ENCODE data around the gene MTURN. TPM values are rescaled to one million over a fixed set of nuclear protein-coding genes. Genes with fewer than 3 reads are reported as not detected.

The MTURN gene
- total RNA-seq, 2 experiments from 2014 or later, result 2.3 to 2.7 TPM

DNA sequence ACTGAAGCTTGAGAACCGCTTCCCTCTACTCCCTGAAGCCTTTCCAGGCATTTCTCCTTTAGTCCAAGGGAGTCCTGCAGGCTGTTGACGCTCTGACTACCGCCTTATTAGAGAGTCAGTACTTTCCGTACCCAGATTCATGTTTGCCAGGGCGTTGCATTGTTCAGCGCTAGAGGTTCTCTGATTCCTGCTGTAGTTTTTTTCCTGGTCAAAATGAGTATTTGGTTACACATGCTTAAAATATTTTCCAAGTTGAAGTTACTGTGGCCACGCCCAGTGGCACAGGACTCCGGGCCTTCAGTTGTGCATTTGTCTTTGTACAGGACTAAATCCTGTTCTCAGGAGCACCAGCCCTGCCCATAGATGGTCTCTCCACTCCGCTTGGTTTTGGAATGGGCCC, 7.9 kb downstream of the MTURN start:
- no peak overlapping the region for H3K27ac Mint-ChIP-seq
- no peaks in the 10 kb centered on the region for H3K9me3 Mint-ChIP-seq
- no peaks in the 10 kb centered on the region for H3K4me1 Mint-ChIP-seq
- ChIA-PET POLR2A (no interaction called here), CTCF (no interaction called here)
- no peaks in the 10 kb centered on the region for H3K27me3 Mint-ChIP-seq
- H3K4me3 Mint-ChIP-seq, result no peak overlapping the region
- no peaks in the 10 kb centered on the region for H3K36me3 Mint-ChIP-seq (ENCODE audit: low read depth)
- DNase-seq, result no peak

- Mint-ChIP-seq H3K27ac (no peak overlapping the region), H3K27me3 (no peaks in the 10 kb centered on the region), H3K4me1 (peaks cover under 1% of the 10 kb centered on the region), H3K36me3 (ENCODE audit: low read depth) (no peaks in the 10 kb centered on the region), H3K4me3 (no peak overlapping the region), H3K9me3 (no peaks in the 10 kb centered on the region)
- no peak for DNase-seq
- CTCF ChIA-PET, result interaction anchor here (0.9 kb wide), 1 partner anchor 20 kb away, joined by 3 read pairs; no protein-coding TSS in a partner anchor
- POLR2A ChIA-PET, result no interaction called here
These were observed 9.0 kb downstream of the MTURN start for GRCh38 chr7:30143748-30144251.

- peaks cover 8% of the 10 kb centered on the region for H3K4me1 Mint-ChIP-seq
- H3K9me3 Mint-ChIP-seq, result no peaks in the 10 kb centered on the region
- POLR2A ChIA-PET, result no interaction called here
- no peak overlapping the region for H3K4me3 Mint-ChIP-seq
- DNase-seq, result no peak
- H3K27ac Mint-ChIP-seq, result no peak overlapping the region
- CTCF ChIA-PET, result interaction anchor here (0.9 kb wide), 1 partner anchor 19 kb away, joined by 3 read pairs; no protein-coding TSS in a partner anchor
- no peaks in the 10 kb centered on the region for H3K36me3 Mint-ChIP-seq (ENCODE audit: low read depth)
- H3K27me3 Mint-ChIP-seq, result no peaks in the 10 kb centered on the region
These were observed 10.0 kb downstream of the MTURN start for GRCh38 chr7:30144657-30145306.

- no peak overlapping the region for H3K4me3 Mint-ChIP-seq
- peaks cover 8% of the 10 kb centered on the region for H3K4me1 Mint-ChIP-seq
- no peaks in the 10 kb centered on the region for H3K9me3 Mint-ChIP-seq
- H3K36me3 Mint-ChIP-seq (ENCODE audit: low read depth), result no peaks in the 10 kb centered on the region
- no peaks in the 10 kb centered on the region for H3K27me3 Mint-ChIP-seq
- ChIA-PET CTCF (no interaction called here), POLR2A (no interaction called here)
- no peak for DNase-seq
- H3K27ac Mint-ChIP-seq, result no peak overlapping the region
These were observed 10.7 kb downstream of the MTURN start for GRCh38 chr7:30145426-30145970.

DNA sequence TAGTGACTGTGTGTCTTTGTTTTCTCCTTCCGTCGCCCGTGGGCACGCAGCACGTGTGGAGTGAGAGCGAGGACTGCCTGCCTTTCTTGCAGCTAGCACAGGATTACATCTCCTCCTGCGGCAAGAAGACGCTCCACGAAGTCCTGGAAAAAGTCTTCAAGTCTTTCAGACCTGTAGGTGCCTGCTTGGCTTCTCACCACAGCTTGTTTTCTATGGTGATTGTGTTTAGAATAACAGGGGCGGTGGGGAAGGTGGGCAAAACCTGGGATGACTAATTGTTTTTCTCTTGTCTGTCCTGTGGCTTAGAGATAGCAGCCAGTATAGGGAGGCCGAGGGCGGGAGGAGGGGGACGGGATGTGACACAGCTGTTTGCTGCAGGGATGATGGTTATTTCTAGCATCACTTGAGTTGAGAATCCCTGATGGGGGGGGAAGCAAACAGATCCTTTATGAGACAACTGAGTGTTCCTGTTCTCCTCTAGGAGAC, 11.4 kb downstream of the MTURN start:
- Mint-ChIP-seq H3K4me1 (peaks cover 8% of the 10 kb centered on the region), H3K4me3 (no peak overlapping the region), H3K27ac (no peak overlapping the region), H3K27me3 (no peaks in the 10 kb centered on the region), H3K36me3 (ENCODE audit: low read depth) (no peaks in the 10 kb centered on the region), H3K9me3 (no peaks in the 10 kb centered on the region)
- POLR2A ChIA-PET, result no interaction called here
- DNase-seq, result no peak
- CTCF ChIA-PET, result no interaction called here

DNA sequence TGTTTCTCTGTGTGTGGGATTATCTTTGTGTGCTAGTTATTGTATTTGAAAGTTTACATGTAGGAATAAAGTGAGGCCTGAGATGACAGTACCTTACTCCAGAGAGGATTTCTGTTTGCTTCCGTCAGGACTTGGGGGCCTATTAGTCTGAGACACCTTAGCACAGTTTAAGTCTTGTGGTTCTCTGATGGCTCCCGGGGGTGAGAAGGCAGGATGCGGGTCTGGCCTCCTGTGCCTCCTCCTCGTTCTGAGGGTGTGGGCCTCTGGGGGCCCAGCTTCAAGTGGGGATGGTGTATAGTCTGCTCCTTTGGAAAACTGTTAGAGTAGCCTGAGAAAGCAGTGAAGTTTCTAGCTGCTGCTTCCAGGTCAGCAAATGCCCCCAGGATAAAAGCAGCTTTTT, 12.4 kb downstream of the MTURN start:
- peaks cover 8% of the 10 kb centered on the region for H3K4me1 Mint-ChIP-seq
- ChIA-PET CTCF (interaction anchor here (1.2 kb wide), 1 partner anchor 13 kb away, joined by 4 read pairs; the partner anchor contains the start of gene MTURN), POLR2A (no interaction called here)
- H3K36me3 Mint-ChIP-seq (ENCODE audit: low read depth), result no peaks in the 10 kb centered on the region
- no peak for DNase-seq
- H3K4me3 Mint-ChIP-seq, result no peak overlapping the region
- H3K27me3 Mint-ChIP-seq, result no peaks in the 10 kb centered on the region
- H3K27ac Mint-ChIP-seq, result no peak overlapping the region
- no peaks in the 10 kb centered on the region for H3K9me3 Mint-ChIP-seq

GRCh38 chr7:30147785-30148184, 13.0 kb downstream of the MTURN start:
- Mint-ChIP-seq H3K27ac (no peak overlapping the region), H3K36me3 (ENCODE audit: low read depth) (no peaks in the 10 kb centered on the region), H3K4me3 (no peak overlapping the region), H3K4me1 (peaks cover 8% of the 10 kb centered on the region), H3K27me3 (no peaks in the 10 kb centered on the region), H3K9me3 (no peaks in the 10 kb centered on the region)
- ChIA-PET CTCF (interaction anchor here (1.2 kb wide), 1 partner anchor 13 kb away, joined by 4 read pairs; the partner anchor contains the start of gene MTURN), POLR2A (no interaction called here)
- no peak for DNase-seq

DNA sequence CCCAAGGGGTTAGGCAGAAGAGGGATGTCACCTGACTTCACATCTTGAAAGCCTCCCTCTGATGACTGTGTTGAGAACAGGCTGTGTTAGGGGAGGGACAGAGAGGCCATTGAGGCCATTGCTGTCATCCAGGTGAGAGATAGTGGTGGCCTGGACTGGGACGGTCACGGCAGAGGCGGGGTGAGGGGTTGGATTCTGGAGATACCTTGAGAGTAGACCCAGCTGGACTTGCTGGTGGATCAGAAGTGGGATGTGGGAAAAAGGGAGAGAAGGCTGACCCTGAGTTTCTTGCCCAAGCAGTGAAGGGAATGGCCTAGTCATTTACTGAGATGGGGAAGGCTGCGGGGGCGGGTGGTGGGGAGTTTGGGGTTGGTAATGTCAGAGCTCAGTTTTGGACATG, 13.6 kb downstream of the MTURN start:
- Mint-ChIP-seq H3K9me3 (no peaks in the 10 kb centered on the region), H3K4me3 (no peak overlapping the region), H3K27ac (no peak overlapping the region), H3K27me3 (no peaks in the 10 kb centered on the region), H3K4me1 (peaks cover 8% of the 10 kb centered on the region), H3K36me3 (ENCODE audit: low read depth) (no peaks in the 10 kb centered on the region)
- ChIA-PET CTCF (no interaction called here), POLR2A (interaction anchor here (0.9 kb wide), 1 partner anchor 14 kb away, joined by 3 read pairs; the partner anchor contains the start of gene MTURN)
- no peak for DNase-seq

- peaks cover 8% of the 10 kb centered on the region for H3K4me1 Mint-ChIP-seq
- CTCF ChIA-PET, result no interaction called here
- DNase-seq, result peak; percentile 25
- POLR2A ChIA-PET, result interaction anchor here (0.9 kb wide), 1 partner anchor 14 kb away, joined by 3 read pairs; the partner anchor contains the start of gene MTURN
- H3K9me3 Mint-ChIP-seq, result no peaks in the 10 kb centered on the region
- no peaks in the 10 kb centered on the region for H3K36me3 Mint-ChIP-seq (ENCODE audit: low read depth)
- H3K27ac Mint-ChIP-seq, result no peak overlapping the region
- H3K4me3 Mint-ChIP-seq, result no peak overlapping the region
- H3K27me3 Mint-ChIP-seq, result no peaks in the 10 kb centered on the region
These were observed 14.2 kb downstream of the MTURN start for GRCh38 chr7:30148951-30149459.

- Mint-ChIP-seq H3K27ac (no peak overlapping the region), H3K9me3 (no peaks in the 10 kb centered on the region), H3K36me3 (ENCODE audit: low read depth) (no peaks in the 10 kb centered on the region), H3K4me3 (no peak overlapping the region), H3K27me3 (no peaks in the 10 kb centered on the region), H3K4me1 (peaks cover 8% of the 10 kb centered on the region)
- ChIA-PET POLR2A (no interaction called here), CTCF (no interaction called here)
- no peak for DNase-seq
These were observed 15.0 kb downstream of the MTURN start for GRCh38 chr7:30149640-30150272.

- CTCF ChIA-PET, result no interaction called here
- Mint-ChIP-seq H3K36me3 (ENCODE audit: low read depth) (no peaks in the 10 kb centered on the region), H3K27me3 (no peaks in the 10 kb centered on the region), H3K4me1 (peaks cover 8% of the 10 kb centered on the region), H3K9me3 (no peaks in the 10 kb centered on the region), H3K27ac (no peak overlapping the region), H3K4me3 (no peak overlapping the region)
- POLR2A ChIA-PET, result no interaction called here
- no peak for DNase-seq
These were observed 15.9 kb downstream of the MTURN start for GRCh38 chr7:30150711-30151110.

GRCh38 chr7:30154111-30154587, 19.4 kb downstream of the MTURN start:
- POLR2A ChIA-PET, result no interaction called here
- no peaks in the 10 kb centered on the region for H3K9me3 Mint-ChIP-seq

DNA sequence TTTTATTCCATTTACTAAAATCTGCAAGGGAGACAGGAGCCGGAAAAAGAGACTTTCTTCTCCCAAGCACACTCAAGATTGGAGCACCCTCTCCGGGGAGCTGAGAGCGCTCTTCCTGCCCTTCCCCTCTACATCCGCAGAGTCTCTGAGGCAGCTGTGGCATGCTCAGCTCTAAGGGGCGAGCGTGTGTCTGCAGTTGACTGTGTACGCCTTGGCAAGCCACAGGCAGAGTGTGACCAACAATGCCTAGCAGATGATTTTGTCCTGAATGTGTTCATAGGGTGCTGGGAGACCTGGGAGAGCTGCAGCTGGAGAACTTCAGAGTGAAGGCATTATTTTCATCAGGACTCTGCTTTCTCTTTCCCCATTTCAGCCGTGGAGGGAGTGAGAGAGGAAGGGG, 20.7 kb downstream of the MTURN start:
- ChIA-PET POLR2A (interaction anchor here (1.1 kb wide), 1 partner anchor 21 kb away, joined by 4 read pairs; the partner anchor contains the start of gene MTURN), CTCF (interaction anchor here (0.8 kb wide), 1 partner anchor 22 kb away, joined by 3 read pairs; no protein-coding TSS in a partner anchor)
- no peak for DNase-seq
- H3K27ac Mint-ChIP-seq, result no peak overlapping the region
- no peak overlapping the region for H3K4me3 Mint-ChIP-seq
- H3K4me1 Mint-ChIP-seq, result peaks cover 23% of the 10 kb centered on the region
- H3K36me3 Mint-ChIP-seq (ENCODE audit: low read depth), result no peaks in the 10 kb centered on the region
- no peaks in the 10 kb centered on the region for H3K27me3 Mint-ChIP-seq
- H3K9me3 Mint-ChIP-seq, result no peaks in the 10 kb centered on the region

More at GRCh38 chr7:30154111-30154587, 19.4 kb downstream of the MTURN start:
- Mint-ChIP-seq H3K27me3 (no peaks in the 10 kb centered on the region), H3K4me3 (no peak overlapping the region), H3K27ac (no peak overlapping the region), H3K36me3 (ENCODE audit: low read depth) (no peaks in the 10 kb centered on the region), H3K4me1 (peaks cover 15% of the 10 kb centered on the region)
- DNase-seq, result no peak
- CTCF ChIA-PET, result no interaction called here

All from activated CD4-positive, alpha-beta memory T cell treated with anti-CD3 and anti-CD28 coated beads, Interleukin-2, amount 10 ng/mL, durations not matched to agents 7 days and 5 days (primary cell).